CD14-positive monocyte (primary cell): ENCODE results near the gene PAFAH1B2. TPM values are rescaled to one million over a fixed set of nuclear protein-coding genes. Genes with fewer than 3 reads are reported as not detected.

ENCODE experiments used
- DNase-seq, 3 donors: peaks; one replicate each; pipeline ENCODE4 v3.0.0-alpha.2; 2011 to 2022
- H2AFZ ChIP-seq: 2 replicates; pipeline ENCODE4 v1.6.0; 2012; ENCODE audit warnings: mild to moderate bottlenecking, low read depth, low read length, inconsistent platforms; ENCODE audit not compliant: insufficient read depth, poor library complexity, severe bottlenecking
- H3K27ac ChIP-seq, 2 donors: 1 replicate in 1 of 2; 2 replicates in 1 of 2; pipeline ENCODE4 v1.5.1; 2012 to 2013; ENCODE audit warnings: low read length in 2 of 2, control low read depth in 1 of 2, inconsistent platforms in 1 of 2, low read depth in 1 of 2, mild to moderate bottlenecking in 1 of 2
- H3K27me3 ChIP-seq, 2 donors: one replicate each; pipeline versions ENCODE4 v1.6.0 to v1.6.1; 2011 to 2013; ENCODE audit warnings: low read length in 2 of 2; ENCODE audit not compliant: control insufficient read depth in 2 of 2, insufficient read depth in 2 of 2
- H3K36me3 ChIP-seq, 2 donors: replicated peaks in 1 of 2; 1 replicate in 1 of 2; 2 replicates in 1 of 2; pipeline versions ENCODE4 v1.5.1 to v1.6.1; 2012 to 2013; ENCODE audit warnings: low read length in 2 of 2, control low read depth in 1 of 2, inconsistent platforms in 1 of 2, mild to moderate bottlenecking in 1 of 2; ENCODE audit not compliant: insufficient read depth in 2 of 2, control insufficient read depth in 1 of 2
- H3K4me1 ChIP-seq, 2 donors: 1 replicate in 1 of 2; 2 replicates in 1 of 2; pipeline versions ENCODE4 v1.5.1 to v1.6.1; 2012 to 2013; ENCODE audit warnings: low read length in 2 of 2, control low read depth in 1 of 2, inconsistent platforms in 1 of 2, mild to moderate bottlenecking in 1 of 2, moderate library complexity in 1 of 2; ENCODE audit not compliant: insufficient read depth in 2 of 2, control insufficient read depth in 1 of 2
- H3K4me2 ChIP-seq: replicated peaks from 2 replicates; pipeline ENCODE3; 2012; ENCODE audit warnings: low read length, moderate library complexity, mild to moderate bottlenecking; ENCODE audit not compliant: poor library complexity, severe bottlenecking; ENCODE audit errors: extremely low read depth
- H3K4me3 ChIP-seq, 3 experiments: fragments of 200-600 bp in 1 of 3; sonication (generic) in 1 of 3; replicated peaks in 1 of 3; 1 replicate in 2 of 3; 2 replicates in 1 of 3; pipeline ENCODE4 v1.5.1; 2011 to 2013; ENCODE audit warnings: low read length in 3 of 3, mild to moderate bottlenecking in 3 of 3, control low read depth in 2 of 3, low read depth in 2 of 3, inconsistent platforms in 1 of 3, moderate library complexity in 1 of 3
- H3K79me2 ChIP-seq: 2 replicates; pipeline ENCODE4 v1.6.0; 2012; ENCODE audit warnings: mild to moderate bottlenecking, control low read depth, inconsistent platforms, low read length, moderate library complexity; ENCODE audit not compliant: insufficient read depth
- H3K9ac ChIP-seq: 2 replicates; pipeline ENCODE4 v1.6.0; 2017; ENCODE audit warnings: low read length, mild to moderate bottlenecking; ENCODE audit not compliant: insufficient read depth, poor library complexity, severe bottlenecking
- H3K9me3 ChIP-seq, 2 donors: replicated peaks in 1 of 2; 1 replicate in 1 of 2; 2 replicates in 1 of 2; pipeline versions ENCODE4 v1.5.1 to v1.6.1; 2012 to 2013; ENCODE audit warnings: low read length in 2 of 2, control low read depth in 1 of 2; ENCODE audit not compliant: control insufficient read depth in 1 of 2, insufficient read depth in 1 of 2
- H4K20me1 ChIP-seq: 2 replicates; pipeline ENCODE4 v1.6.0; 2012; ENCODE audit warnings: mild to moderate bottlenecking, low read length, control low read depth, moderate library complexity; ENCODE audit not compliant: insufficient read depth
- H3K27ac Mint-ChIP-seq, 7 donors: one replicate each; pipeline ENCODE4 v1.8.0; 2020; ENCODE audit warnings: mild to moderate bottlenecking in 7 of 7, mixed read lengths in 7 of 7, moderate library complexity in 6 of 7, inconsistent platforms in 2 of 7
- H3K27me3 Mint-ChIP-seq, 3 donors: one replicate each; pipeline ENCODE4 v1.8.0; 2021 to 2022; ENCODE audit warnings: low read depth in 3 of 3, mild to moderate bottlenecking in 3 of 3, mixed read lengths in 3 of 3, moderate library complexity in 3 of 3, inconsistent platforms in 1 of 3
- H3K36me3 Mint-ChIP-seq, 2 donors: one replicate each; pipeline ENCODE4 v1.8.0; 2020; ENCODE audit warnings: mixed read lengths in 2 of 2, inconsistent platforms in 1 of 2, mild to moderate bottlenecking in 1 of 2
- H3K4me1 Mint-ChIP-seq: one replicate; pipeline ENCODE4 v1.8.0; 2020; ENCODE audit warnings: mild to moderate bottlenecking, mixed read lengths
- H3K4me3 Mint-ChIP-seq, 2 donors: one replicate each; pipeline ENCODE4 v1.8.0; 2020; ENCODE audit warnings: mild to moderate bottlenecking in 2 of 2, mixed read lengths in 2 of 2, moderate library complexity in 1 of 2
- H3K9me3 Mint-ChIP-seq, 7 donors: one replicate each; pipeline ENCODE4 v1.8.0; 2020 to 2022; ENCODE audit warnings: mixed read lengths in 7 of 7, mild to moderate bottlenecking in 6 of 7, moderate library complexity in 6 of 7, inconsistent platforms in 2 of 7
- WGBS: methylation state at CpG from one replicate; pipeline ENCODE4 v1.1.5; 2013; ENCODE audit warnings: missing lambda C conversion rate; ENCODE audit not compliant: insufficient coverage; 5-methylcytosine and 5-hydroxymethylcytosine counted together
- intact Hi-C, 2 donors: fragments of 100-400 bp; cut with micrococcal nuclease; formaldehyde crosslinking; loops; one replicate each; pipeline versions ENCODE4 v1.15.0 to v1.15.1; 2023
- polyA plus RNA-seq, 3 donors: library from polyadenylated mRNA; depleted of rRNA in 1 of 3; unstranded in 2 of 3; stranded (reverse) in 1 of 3; fragments of 300-500 nt in 2 of 3; fragments of >200 nt in 1 of 3; fragmentation: Illumina TruSeq in 2 of 3; gene quantifications; 1 replicate in 2 of 3; 2 replicates in 1 of 3; pipeline ENCODE4 v1.2.3, GENCODE V29; 2012 to 2021
- TF ChIP-seq, protein P1 (sequence below): fragments of 200-600 bp; IDR thresholded peaks from one replicate; pipeline ENCODE4 v1.8.0; 2022; ENCODE audit warnings: antibody characterized with exemption, mild to moderate bottlenecking

The PAFAH1B2 gene
- polyA plus RNA-seq, 3 donors, result 16.9 to 25.1 (median 23.7) TPM

DNA sequence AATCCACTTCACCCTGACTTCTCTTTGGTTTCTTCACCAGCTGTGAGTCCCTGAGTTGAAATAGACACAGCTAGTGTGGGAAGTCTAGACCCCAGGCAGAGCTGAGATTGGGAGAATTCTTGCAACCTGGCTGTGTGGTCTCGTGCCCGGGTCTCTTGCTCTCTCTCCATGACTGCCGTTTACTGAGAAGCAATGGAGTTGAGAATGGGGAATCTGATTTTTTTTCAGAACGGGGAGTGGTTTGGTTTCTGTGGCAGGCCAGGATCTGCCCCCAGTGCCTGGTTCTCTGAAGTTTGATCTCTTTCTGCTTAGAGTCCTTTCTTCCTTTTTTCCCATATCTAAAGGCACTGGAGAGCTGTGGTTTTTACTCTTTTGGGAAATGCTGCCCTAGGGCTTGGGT lies 35.9 kb downstream of the PAFAH1B2 start:
- H2AFZ ChIP-seq, result peak overlapping the region; percentile 88
- peaks cover 30 to 40% of the 10 kb centered on the region in 2 donors for H3K36me3 Mint-ChIP-seq

DNA sequence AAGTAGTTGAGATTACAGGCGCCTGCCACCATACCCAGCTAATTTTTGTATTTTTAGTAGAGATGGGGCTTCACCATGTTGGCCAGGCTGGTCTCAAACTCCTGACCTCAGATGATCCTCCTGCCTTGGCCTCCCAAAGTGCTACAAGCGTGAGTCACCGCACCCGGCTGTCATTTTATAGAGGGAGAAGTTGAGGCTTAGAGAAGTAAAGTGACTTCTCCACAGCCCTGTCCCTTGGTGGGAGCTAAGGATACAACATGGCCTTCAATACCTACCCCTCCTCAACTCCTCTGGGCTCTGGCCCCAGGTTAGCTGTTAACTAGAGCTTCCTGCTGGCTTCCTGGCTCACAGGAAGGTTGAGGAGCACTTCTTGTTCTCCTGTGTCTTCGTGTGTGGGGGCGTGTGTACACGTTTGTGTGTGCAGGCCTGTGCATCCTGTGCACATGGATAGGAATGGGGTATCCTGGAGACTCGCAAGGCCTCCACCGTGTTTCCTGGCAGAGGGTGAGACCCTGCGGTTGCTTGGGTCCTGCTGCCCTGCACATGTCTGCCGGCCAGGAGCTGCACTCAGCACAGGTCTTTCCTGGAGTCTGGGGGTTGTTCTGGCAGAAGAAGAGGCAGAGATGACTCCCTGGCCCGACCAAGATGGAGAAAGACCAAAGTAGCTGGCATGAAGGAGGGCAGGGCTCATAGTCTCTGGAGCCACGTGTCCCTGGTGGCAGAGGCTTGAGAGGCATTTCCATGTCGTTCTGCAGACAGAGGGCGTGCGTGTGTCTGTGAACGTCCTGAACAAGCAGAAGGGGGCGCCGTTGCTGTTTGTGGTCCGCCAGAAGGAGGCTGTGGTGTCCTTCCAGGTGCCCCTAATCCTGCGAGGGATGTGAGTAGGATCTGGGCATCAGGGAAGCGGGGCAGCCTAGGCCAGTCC lies 36.8 kb downstream of the PAFAH1B2 start:
- no peak overlapping the region for H2AFZ ChIP-seq
- Mint-ChIP-seq H3K27ac (peak overlapping the region in 6 of 7 donors; percentile 40 to 96 (median 77)), H3K4me3 (peak overlapping the region; percentile 96 to 98), H3K4me1 (peaks cover 39% of the 10 kb centered on the region), H3K9me3 (no peaks in the 10 kb centered on the region), H3K27me3 (peaks cover 0 to 4% (median 0%) of the 10 kb centered on the region in 3 donors), H3K36me3 (peaks cover 32 to 44% of the 10 kb centered on the region in 2 donors)
- peak overlapping the region; percentile 81 for H3K9ac ChIP-seq
- peaks cover 42 to 54% of the 10 kb centered on the region in 2 donors for H3K4me1 ChIP-seq
- no peaks in the 10 kb centered on the region for H3K9me3 ChIP-seq
- peak overlapping the region; percentile 89 for H3K4me2 ChIP-seq
- 31% methylated on average over 16 of the region's 22 CpGs for whole genome bisulfite sequencing
- peak overlapping the region; percentile 63 to 69 for H3K27ac ChIP-seq
- intact Hi-C loops, result loop anchor here (5.0 kb wide), 2 partner anchors 41 to 46 kb away; no protein-coding TSS in a partner anchor
- H4K20me1 ChIP-seq, result no peaks in the 10 kb centered on the region
- peaks cover 19 to 34% of the 10 kb centered on the region in 2 donors for H3K36me3 ChIP-seq
- peaks cover 19% of the 10 kb centered on the region for H3K79me2 ChIP-seq
- DNase-seq, result peak; percentile 68 to 79 (median 76)
- H3K4me3 ChIP-seq, result peak overlapping the region in 1 of 3 experiments; percentile 98
- H3K27me3 ChIP-seq, result no peaks in the 10 kb centered on the region
- TF ChIP-seq, protein P1, sequence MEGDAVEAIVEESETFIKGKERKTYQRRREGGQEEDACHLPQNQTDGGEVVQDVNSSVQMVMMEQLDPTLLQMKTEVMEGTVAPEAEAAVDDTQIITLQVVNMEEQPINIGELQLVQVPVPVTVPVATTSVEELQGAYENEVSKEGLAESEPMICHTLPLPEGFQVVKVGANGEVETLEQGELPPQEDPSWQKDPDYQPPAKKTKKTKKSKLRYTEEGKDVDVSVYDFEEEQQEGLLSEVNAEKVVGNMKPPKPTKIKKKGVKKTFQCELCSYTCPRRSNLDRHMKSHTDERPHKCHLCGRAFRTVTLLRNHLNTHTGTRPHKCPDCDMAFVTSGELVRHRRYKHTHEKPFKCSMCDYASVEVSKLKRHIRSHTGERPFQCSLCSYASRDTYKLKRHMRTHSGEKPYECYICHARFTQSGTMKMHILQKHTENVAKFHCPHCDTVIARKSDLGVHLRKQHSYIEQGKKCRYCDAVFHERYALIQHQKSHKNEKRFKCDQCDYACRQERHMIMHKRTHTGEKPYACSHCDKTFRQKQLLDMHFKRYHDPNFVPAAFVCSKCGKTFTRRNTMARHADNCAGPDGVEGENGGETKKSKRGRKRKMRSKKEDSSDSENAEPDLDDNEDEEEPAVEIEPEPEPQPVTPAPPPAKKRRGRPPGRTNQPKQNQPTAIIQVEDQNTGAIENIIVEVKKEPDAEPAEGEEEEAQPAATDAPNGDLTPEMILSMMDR, result peak; percentile 85

More for the DNA sequence above, 35.9 kb downstream of the PAFAH1B2 start:
- peak overlapping the region; percentile 89 for H3K4me2 ChIP-seq
- peak overlapping the region; percentile 81 for H3K9ac ChIP-seq
- TF ChIP-seq, protein P1, result no peak
- H3K36me3 ChIP-seq, result peaks cover 19 to 34% of the 10 kb centered on the region in 2 donors
- H3K27me3 ChIP-seq, result no peaks in the 10 kb centered on the region
- H3K4me1 ChIP-seq, result peaks cover 33 to 45% of the 10 kb centered on the region in 2 donors
- no CpG with 5 or more reads among the region's 4 CpGs for WGBS
- peak overlapping the region; percentile 96 to 98 for H3K4me3 Mint-ChIP-seq
- peaks cover 19% of the 10 kb centered on the region for H3K79me2 ChIP-seq
- no peaks in the 10 kb centered on the region for H4K20me1 ChIP-seq
- peak overlapping the region; percentile 49 to 97 (median 92) for H3K27ac Mint-ChIP-seq
- no peaks in the 10 kb centered on the region for H3K9me3 ChIP-seq
- no peak for DNase-seq
- peak overlapping the region; percentile 69 to 89 for H3K27ac ChIP-seq
- intact Hi-C loops, result loop anchor here (5.0 kb wide), 2 partner anchors 42 to 47 kb away; no protein-coding TSS in a partner anchor
- peak overlapping the region; percentile 71 to 98 (median 82) for H3K4me3 ChIP-seq
- H3K9me3 Mint-ChIP-seq, result no peaks in the 10 kb centered on the region
- peaks cover 0 to 4% (median 0%) of the 10 kb centered on the region in 3 donors for H3K27me3 Mint-ChIP-seq
- H3K4me1 Mint-ChIP-seq, result peaks cover 30% of the 10 kb centered on the region
